ENCODE measurements around the gene ZFYVE28. TPM values are rescaled to one million over a fixed set of nuclear protein-coding genes. Genes with fewer than 3 reads are reported as not detected.

ZFYVE28 gene
- total RNA-seq, 1 donor from 2014 or later: 5.9 TPM

GRCh38 chr4:2354760-2355159 lies 63.7 kb downstream of the ZFYVE28 start:
- intact Hi-C loops (cut with micrococcal nuclease): loop anchor here (1.0 kb wide), 4 partner anchors 72 to 134 kb away; partner anchors contain the start of gene MXD4
- CTCF ChIA-PET: interaction anchor here (3.7 kb wide), 1 partner anchor 134 kb away, joined by 15 read pairs; no protein-coding TSS in a partner anchor
- POLR2A ChIA-PET: interaction anchor here (0.6 to 1.7 kb wide), 6 partner anchors 11 to 114 kb away, joined by 3 to 7 read pairs (median 3); partner anchors contain the start of genes MXD4 and RNF4
- DNase-seq (no peak), ATAC-seq (ENCODE audit: low read depth) (peak; percentile 94)
- TF ChIP-seq CTCF (IDR thresholded peaks at IDR 0.05): no peak
- H3K9me3 Mint-ChIP-seq: no peaks in the 10 kb centered on the region
- H3K36me3 Mint-ChIP-seq (ENCODE audit: low read depth): no peaks in the 10 kb centered on the region
- no peak overlapping the region for H3K4me3 Mint-ChIP-seq
- no peaks in the 10 kb centered on the region for H3K27me3 Mint-ChIP-seq
- H3K4me1 Mint-ChIP-seq: peaks cover 12% of the 10 kb centered on the region
- H3K27ac Mint-ChIP-seq: peak overlapping the region; percentile 56

- H3K36me3 Mint-ChIP-seq (ENCODE audit: low read depth): no peaks in the 10 kb centered on the region
- no peaks in the 10 kb centered on the region for H3K27me3 Mint-ChIP-seq
- H3K4me1 Mint-ChIP-seq: peaks cover 12% of the 10 kb centered on the region
- peak; percentile 35 for ATAC-seq (ENCODE audit: low read depth)
- H3K9me3 Mint-ChIP-seq: no peaks in the 10 kb centered on the region
- TF ChIP-seq CTCF (IDR thresholded peaks at IDR 0.05): no peak
- H3K27ac Mint-ChIP-seq: peak overlapping the region; percentile 56
- ChIA-PET CTCF (interaction anchor here (1.1 to 3.7 kb wide), 2 partner anchors 133 to 136 kb away, joined by 3 to 15 read pairs; no protein-coding TSS in a partner anchor), POLR2A (interaction anchor here (0.7 to 1.7 kb wide), 4 partner anchors 11 to 92 kb away, joined by 3 to 7 read pairs (median 5); partner anchors contain the start of genes CFAP99 and MXD4)
- intact Hi-C loops (cut with micrococcal nuclease): loop anchor here (1.0 kb wide), 4 partner anchors 72 to 134 kb away; partner anchors contain the start of gene MXD4
- DNase-seq: no peak
- H3K4me3 Mint-ChIP-seq: no peak overlapping the region
These were observed 64.3 kb downstream of the ZFYVE28 start for GRCh38 chr4:2354118-2354517.

DNA sequence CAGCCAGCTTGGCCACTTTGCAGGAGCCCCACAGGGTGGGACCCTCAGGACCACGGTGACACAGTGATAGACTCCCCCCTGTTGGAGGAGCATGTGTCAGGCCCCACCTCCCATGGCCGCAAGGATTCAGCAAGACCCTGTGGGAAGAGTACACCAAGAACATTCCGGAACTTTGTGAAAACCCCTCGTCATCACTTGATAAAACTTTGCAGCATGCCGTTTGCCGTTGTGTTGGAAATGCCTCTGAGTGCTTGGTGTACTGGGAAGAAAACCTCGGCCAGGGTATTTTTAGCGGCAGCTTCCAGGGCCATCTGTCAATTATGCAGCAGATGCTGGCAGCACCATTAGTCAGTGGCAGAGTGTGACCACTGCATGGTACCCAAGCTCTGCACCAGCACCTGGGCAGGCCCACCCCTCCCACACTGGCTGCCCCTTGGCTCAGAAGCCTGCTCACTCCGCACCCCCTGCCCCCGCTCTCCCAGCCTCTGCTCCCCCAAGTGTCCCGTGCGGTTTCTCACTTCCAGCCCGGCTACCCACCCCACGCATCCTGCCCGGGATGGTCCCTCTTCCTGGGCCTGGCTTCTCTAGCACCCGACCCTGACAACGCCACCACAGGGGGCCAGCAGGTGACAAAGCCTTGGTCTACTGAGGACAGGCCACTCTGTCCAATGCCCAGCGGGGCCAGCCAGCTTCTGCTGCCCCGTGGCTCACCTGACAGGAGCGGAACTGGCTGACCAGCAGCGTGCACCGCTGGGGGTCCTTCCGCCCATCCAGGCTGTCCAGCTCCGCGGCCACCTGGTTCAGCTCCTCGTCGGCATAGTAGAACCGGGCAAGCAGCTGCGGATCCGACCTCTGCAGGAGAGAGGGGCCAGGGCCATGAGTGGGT lies 65.0 kb downstream of the ZFYVE28 start:
- DNase-seq: peak; percentile 12
- no peak overlapping the region for H3K27ac Mint-ChIP-seq
- POLR2A ChIA-PET: interaction anchor here (0.7 kb wide), 1 partner anchor 66 kb away, joined by 6 read pairs; the partner anchor contains the start of gene CFAP99
- intact Hi-C loops (cut with micrococcal nuclease): loop anchor here (1.0 kb wide), 4 partner anchors 71 to 133 kb away; partner anchors contain the start of gene MXD4
- no peak overlapping the region for H3K4me3 Mint-ChIP-seq
- CTCF ChIA-PET: interaction anchor here (1.1 to 3.7 kb wide), 2 partner anchors 133 to 135 kb away, joined by 3 to 15 read pairs; no protein-coding TSS in a partner anchor
- H3K9me3 Mint-ChIP-seq: no peaks in the 10 kb centered on the region
- H3K27me3 Mint-ChIP-seq: no peaks in the 10 kb centered on the region
- H3K36me3 Mint-ChIP-seq (ENCODE audit: low read depth): no peaks in the 10 kb centered on the region
- no peak for ATAC-seq (ENCODE audit: low read depth)
- H3K4me1 Mint-ChIP-seq: peaks cover 12% of the 10 kb centered on the region
- TF ChIP-seq CTCF (IDR thresholded peaks at IDR 0.05): no peak

GRCh38 chr4:2352729-2353221 lies 65.7 kb downstream of the ZFYVE28 start:
- intact Hi-C loops (cut with micrococcal nuclease): no loop called here
- peaks cover 12% of the 10 kb centered on the region for H3K4me1 Mint-ChIP-seq

More at GRCh38 chr4:2352729-2353221, 65.7 kb downstream of the ZFYVE28 start:
- Mint-ChIP-seq H3K27ac (no peak overlapping the region), H3K4me3 (no peak overlapping the region), H3K9me3 (no peaks in the 10 kb centered on the region), H3K27me3 (no peaks in the 10 kb centered on the region), H3K36me3 (ENCODE audit: low read depth) (no peaks in the 10 kb centered on the region)
- ChIA-PET POLR2A (no interaction called here), CTCF (interaction anchor here (1.1 to 3.7 kb wide), 2 partner anchors 132 to 134 kb away, joined by 3 to 15 read pairs; no protein-coding TSS in a partner anchor)
- peak; percentile 12 for DNase-seq
- ATAC-seq (ENCODE audit: low read depth): no peak
- TF ChIP-seq CTCF (IDR thresholded peaks at IDR 0.05): no peak

All from activated B cell treated with CpG ODN at 0.5 μM for 24 hours (primary cell).